ENCODE results near the gene SUCLG1. TPM values are rescaled to one million over a fixed set of nuclear protein-coding genes. Genes with fewer than 3 reads are reported as not detected.
"Not testable (repeated sequence)": the region's sequence is repeated elsewhere in the genome, so short reads cannot be mapped to it uniquely, and the experiment has no call there.

Gene SUCLG1
- total RNA-seq, 1 experiment from 2014 or later, result 94.7 TPM

- DNase-seq (ENCODE audit: low read depth), result no peak
Measured at GRCh38 chr2:84424152-84424551, 34.9 kb downstream of the SUCLG1 start.

- no peak for DNase-seq (ENCODE audit: low read depth)
Measured at GRCh38 chr2:84421791-84422190, 37.3 kb downstream of the SUCLG1 start.

- DNase-seq (ENCODE audit: low read depth), result no peak
Measured at GRCh38 chr2:84421197-84421596, 37.9 kb downstream of the SUCLG1 start.

GRCh38 chr2:84417453-84418145 lies 41.5 kb downstream of the SUCLG1 start:
- peak; percentile 75 for DNase-seq (ENCODE audit: low read depth)

- DNase-seq (ENCODE audit: low read depth), result no peak
Measured at GRCh38 chr2:84409531-84409930, 49.5 kb downstream of the SUCLG1 start.

GRCh38 chr2:84402111-84402510 lies 57.0 kb downstream of the SUCLG1 start:
- not testable (repeated sequence) for DNase-seq (ENCODE audit: low read depth)

GRCh38 chr2:84399839-84400238 lies 59.2 kb downstream of the SUCLG1 start:
- not testable (repeated sequence) for DNase-seq (ENCODE audit: low read depth)

GRCh38 chr2:84395820-84396219 lies 63.3 kb downstream of the SUCLG1 start:
- peak; percentile 30 for DNase-seq (ENCODE audit: low read depth)

GRCh38 chr2:84394628-84395027 lies 64.5 kb downstream of the SUCLG1 start:
- DNase-seq (ENCODE audit: low read depth), result no peak

GRCh38 chr2:84393829-84394228 lies 65.3 kb downstream of the SUCLG1 start:
- DNase-seq (ENCODE audit: low read depth), result peak; percentile 22

- no peak for DNase-seq (ENCODE audit: low read depth)
Measured at GRCh38 chr2:84389794-84390193, 69.3 kb downstream of the SUCLG1 start.

GRCh38 chr2:84388921-84389490 lies 70.1 kb downstream of the SUCLG1 start:
- DNase-seq (ENCODE audit: low read depth), result no peak

GRCh38 chr2:84388133-84388532 lies 70.9 kb downstream of the SUCLG1 start:
- DNase-seq (ENCODE audit: low read depth), result peak; percentile 7

- no peak for DNase-seq (ENCODE audit: low read depth)
Measured at GRCh38 chr2:84386336-84387040, 72.6 kb downstream of the SUCLG1 start.

GRCh38 chr2:84383271-84383670 lies 75.8 kb downstream of the SUCLG1 start:
- no peak for DNase-seq (ENCODE audit: low read depth)

GRCh38 chr2:84380875-84381274 lies 78.2 kb downstream of the SUCLG1 start:
- DNase-seq (ENCODE audit: low read depth), result no peak

- DNase-seq (ENCODE audit: low read depth), result no peak
Measured at GRCh38 chr2:84378960-84379359, 80.1 kb downstream of the SUCLG1 start.

GRCh38 chr2:84375020-84375419 lies 84.1 kb downstream of the SUCLG1 start:
- no peak for DNase-seq (ENCODE audit: low read depth)

GRCh38 chr2:84373866-84374265 lies 85.2 kb downstream of the SUCLG1 start:
- no peak for DNase-seq (ENCODE audit: low read depth)

Measured in HT1080 (cell line).